ENCODE measurements around the gene ERGIC3.

ERGIC3 gene

DNA sequence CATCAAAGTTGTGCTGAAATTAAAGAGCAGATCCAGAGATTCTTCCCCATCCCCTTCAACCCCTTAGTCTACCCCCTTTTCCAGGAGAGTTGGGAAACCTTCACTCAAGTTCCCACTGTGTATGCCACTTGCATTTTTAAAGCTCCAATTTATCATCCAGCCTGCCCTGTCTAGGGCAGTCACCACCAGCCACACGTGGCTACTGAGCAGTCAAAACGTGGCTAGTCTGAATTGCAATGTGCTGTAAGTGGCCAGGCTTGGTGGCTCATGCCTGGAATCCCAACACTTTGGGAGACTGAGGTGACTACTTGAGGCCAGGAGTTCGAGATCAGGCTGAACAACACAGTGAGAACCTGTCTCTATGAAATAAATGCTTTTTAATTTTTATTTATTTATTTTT is 34.9 kb downstream of the ERGIC3 start:
- Histone ChIP-seq H3K27me3 (no peaks in the 10 kb centered on the region), H3K4me3 (no peak overlapping the region), H3K9me3 (peaks cover 23% of the 10 kb centered on the region), H3K4me2 (no peak overlapping the region), H3K9ac (no peak overlapping the region), H4K20me1 (no peaks in the 10 kb centered on the region), H3K4me1 (no peaks in the 10 kb centered on the region), H3K27ac (no peak overlapping the region), H3K36me3 (0 out of 2 replicates have a peak, but pooled peaks cover 4% of the 10 kb centered on the region)
- no peak for TF ChIP-seq Cebpa-rat (IDR thresholded peaks at IDR 0.05)

GRCh38 chr20:35578469-35578868 is 36.6 kb downstream of the ERGIC3 start:
- Histone ChIP-seq H3K9ac (no peak overlapping the region), H3K27me3 (no peaks in the 10 kb centered on the region), H3K27ac (no peak overlapping the region), H3K4me2 (no peak overlapping the region), H3K4me1 (no peaks in the 10 kb centered on the region), H4K20me1 (no peaks in the 10 kb centered on the region), H3K36me3 (peaks cover 4% of the 10 kb centered on the region; the same call in 1 of the 2 replicates), H3K9me3 (peaks cover 17% of the 10 kb centered on the region), H3K4me3 (no peak overlapping the region)
- no peak for TF ChIP-seq Cebpa-rat (IDR thresholded peaks at IDR 0.05)

DNA sequence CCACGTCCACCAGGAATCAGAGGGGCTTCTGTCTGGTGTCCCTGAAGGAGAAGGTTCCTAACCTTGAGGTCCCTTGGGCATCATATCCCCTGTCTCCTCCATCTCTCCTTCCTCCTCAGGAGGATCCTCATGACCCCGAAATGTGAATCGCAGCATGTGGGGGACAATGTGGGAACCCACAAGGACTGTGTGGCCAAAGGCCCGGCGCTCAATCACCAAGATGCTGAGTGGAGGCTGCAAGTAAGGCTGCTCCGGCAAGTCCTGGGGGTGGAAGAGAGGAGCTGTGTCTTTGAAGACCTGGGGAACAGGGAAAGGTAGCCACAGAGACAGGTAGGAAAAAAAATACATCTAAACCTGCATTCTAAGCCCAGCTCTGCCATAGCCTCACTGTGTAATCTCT is 37.3 kb downstream of the ERGIC3 start:
- no peak overlapping the region for H3K4me3 ChIP-seq
- peaks cover 14% of the 10 kb centered on the region for H3K9me3 ChIP-seq
- H3K27ac ChIP-seq = no peak overlapping the region
- H3K27me3 ChIP-seq = no peaks in the 10 kb centered on the region
- no peak overlapping the region for H3K4me2 ChIP-seq
- no peak for TF ChIP-seq Cebpa-rat (IDR thresholded peaks at IDR 0.05)
- peaks cover 4% of the 10 kb centered on the region; the same call in 1 of the 2 replicates for H3K36me3 ChIP-seq
- no peak overlapping the region for H3K9ac ChIP-seq
- no peaks in the 10 kb centered on the region for H4K20me1 ChIP-seq
- H3K4me1 ChIP-seq = no peaks in the 10 kb centered on the region

DNA sequence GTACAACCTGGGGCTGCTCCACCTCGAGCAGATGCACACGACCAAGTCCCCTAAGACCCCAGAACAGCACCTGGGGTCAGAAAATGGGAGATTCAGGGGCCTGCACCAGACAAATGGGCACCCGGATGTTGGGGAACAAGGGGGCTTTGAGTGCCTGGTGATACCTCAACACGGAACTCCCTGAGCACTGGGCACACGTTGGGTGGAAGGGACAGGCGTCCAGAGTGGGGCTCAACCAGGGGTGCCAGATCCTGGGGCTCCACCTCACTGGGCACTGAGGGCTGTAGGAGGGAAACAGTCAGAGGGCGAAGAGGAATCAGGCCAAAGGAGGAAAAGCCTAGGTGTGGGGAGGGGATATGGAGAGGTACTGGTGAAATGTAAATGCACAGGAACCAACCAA is 40.3 kb downstream of the ERGIC3 start:
- H3K4me2 ChIP-seq = no peak overlapping the region
- no peaks in the 10 kb centered on the region for H4K20me1 ChIP-seq
- H3K4me3 ChIP-seq = no peak overlapping the region
- no peaks in the 10 kb centered on the region for H3K27me3 ChIP-seq
- no peak overlapping the region for H3K9ac ChIP-seq
- H3K4me1 ChIP-seq = no peaks in the 10 kb centered on the region
- H3K9me3 ChIP-seq = peaks cover 14% of the 10 kb centered on the region
- H3K36me3 ChIP-seq = peaks cover 4% of the 10 kb centered on the region; the same call in 1 of the 2 replicates
- TF ChIP-seq Cebpa-rat (IDR thresholded peaks at IDR 0.05) = no peak
- H3K27ac ChIP-seq = no peak overlapping the region

DNA sequence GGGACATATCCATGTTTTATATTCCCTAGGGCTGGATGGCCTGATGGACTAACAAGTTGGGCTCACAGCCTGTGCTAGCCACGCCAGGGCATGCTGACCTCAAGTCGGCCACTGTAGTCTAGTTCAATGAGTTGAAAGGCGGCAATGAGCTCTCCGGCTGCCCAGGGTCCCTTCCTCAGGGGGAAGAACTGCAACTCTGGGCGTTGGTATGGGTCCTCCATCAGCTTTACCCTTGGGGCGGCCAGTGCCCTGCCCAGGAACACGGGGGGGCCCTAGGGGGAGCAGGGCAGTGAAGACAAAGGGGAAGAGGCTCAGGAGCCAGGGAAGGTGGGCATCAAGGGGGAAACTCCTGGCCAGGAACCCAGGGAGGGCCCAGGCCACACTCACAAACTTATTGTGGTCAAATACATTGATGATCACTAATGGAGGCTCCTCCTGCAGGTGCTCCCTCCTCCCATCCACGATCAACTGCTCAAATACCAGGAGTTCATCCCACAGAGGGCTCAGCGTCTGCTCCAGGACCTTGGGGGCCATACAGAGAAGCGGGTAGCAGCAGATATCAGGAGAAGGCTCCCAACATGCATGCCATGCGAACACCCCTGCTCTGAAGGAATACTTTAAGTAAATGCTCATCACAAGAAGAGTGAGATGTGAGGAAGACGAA is 41.0 kb downstream of the ERGIC3 start:
- Histone ChIP-seq H3K9me3 (peaks cover 14% of the 10 kb centered on the region), H4K20me1 (no peaks in the 10 kb centered on the region), H3K4me1 (no peaks in the 10 kb centered on the region), H3K4me3 (no peak overlapping the region), H3K27ac (no peak overlapping the region), H3K36me3 (peaks cover 4% of the 10 kb centered on the region; the same call in 1 of the 2 replicates), H3K9ac (no peak overlapping the region), H3K4me2 (no peak overlapping the region), H3K27me3 (no peaks in the 10 kb centered on the region)
- TF ChIP-seq Cebpa-rat (IDR thresholded peaks at IDR 0.05) = no peak

DNA sequence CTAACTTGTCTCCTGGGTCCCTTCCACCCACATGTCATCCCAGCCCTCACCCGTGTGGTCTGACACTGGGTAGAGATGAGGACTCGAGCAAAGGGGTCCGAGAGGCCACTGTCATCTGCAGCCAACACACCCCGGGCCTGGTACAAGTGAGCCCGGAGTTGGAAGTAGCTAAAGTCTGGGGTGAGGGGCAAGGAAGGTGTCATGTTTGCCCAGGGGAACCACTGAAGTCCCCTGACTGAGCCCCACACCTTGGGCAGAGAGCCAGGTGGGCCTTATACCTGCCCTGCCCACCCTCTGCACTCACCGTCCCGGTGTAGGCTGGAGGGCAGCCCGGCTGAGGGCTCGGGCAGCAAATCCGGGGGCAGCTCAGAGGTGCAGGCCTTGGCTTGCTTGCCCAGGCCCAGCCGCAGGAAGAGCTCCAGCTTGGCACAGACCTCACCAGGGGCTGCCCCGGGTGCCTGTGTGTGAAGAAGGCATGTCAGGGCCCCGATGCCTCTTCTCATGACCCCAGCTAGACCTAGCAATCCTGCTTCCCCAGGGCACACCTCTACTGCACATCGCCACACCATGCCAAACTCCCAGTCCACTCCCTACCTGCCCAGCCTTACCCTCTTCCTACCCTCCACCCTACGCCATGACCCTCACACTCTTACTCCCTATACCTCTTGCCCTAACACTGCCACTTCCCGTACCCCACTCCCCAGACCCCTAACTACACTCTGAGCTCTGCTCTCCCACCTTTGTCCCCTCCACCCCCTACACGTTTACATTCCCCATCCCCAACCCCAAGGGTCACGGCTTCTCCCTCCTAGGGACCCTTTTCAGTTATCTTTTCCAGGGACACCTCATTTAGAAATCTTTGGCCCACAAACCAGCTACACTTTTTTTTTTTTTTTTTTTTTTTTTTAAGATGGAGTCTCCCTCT is 42.0 kb downstream of the ERGIC3 start:
- TF ChIP-seq Cebpa-rat (IDR thresholded peaks at IDR 0.05) = no peak
- no peaks in the 10 kb centered on the region for H3K27me3 ChIP-seq
- no peak overlapping the region for H3K4me2 ChIP-seq
- H3K36me3 ChIP-seq = peaks cover 4% of the 10 kb centered on the region; the same call in 1 of the 2 replicates
- no peak overlapping the region for H3K27ac ChIP-seq
- no peak overlapping the region for H3K9ac ChIP-seq
- no peak overlapping the region for H3K4me3 ChIP-seq
- peaks cover 14% of the 10 kb centered on the region for H3K9me3 ChIP-seq
- no peaks in the 10 kb centered on the region for H3K4me1 ChIP-seq
- H4K20me1 ChIP-seq = no peaks in the 10 kb centered on the region

GRCh38 chr20:35586751-35587425 is 45.0 kb downstream of the ERGIC3 start:
- H4K20me1 ChIP-seq = no peaks in the 10 kb centered on the region
- H3K9me3 ChIP-seq = peaks cover 6% of the 10 kb centered on the region; the same call in 1 of the 2 replicates
- H3K36me3 ChIP-seq = peaks cover 4% of the 10 kb centered on the region; the same call in 1 of the 2 replicates
- H3K27ac ChIP-seq = no peak overlapping the region
- no peak overlapping the region for H3K4me3 ChIP-seq
- H3K4me2 ChIP-seq = no peak overlapping the region
- H3K27me3 ChIP-seq = no peaks in the 10 kb centered on the region
- H3K9ac ChIP-seq = no peak overlapping the region
- TF ChIP-seq Cebpa-rat (IDR thresholded peaks at IDR 0.05) = no peak
- H3K4me1 ChIP-seq = peaks cover 2% of the 10 kb centered on the region

GRCh38 chr20:35587436-35587835 is 45.6 kb downstream of the ERGIC3 start:
- TF ChIP-seq Cebpa-rat (IDR thresholded peaks at IDR 0.05) = no peak
- no peaks in the 10 kb centered on the region for H3K27me3 ChIP-seq
- H3K4me2 ChIP-seq = no peak overlapping the region
- H3K36me3 ChIP-seq = peaks cover under 1% of the 10 kb centered on the region; the same call in 1 of the 2 replicates
- H3K9me3 ChIP-seq = 0 out of 2 replicates have a peak, but pooled peaks cover under 1% of the 10 kb centered on the region
- no peak overlapping the region for H3K9ac ChIP-seq
- no peak overlapping the region for H3K4me3 ChIP-seq
- no peaks in the 10 kb centered on the region for H4K20me1 ChIP-seq
- peaks cover 7% of the 10 kb centered on the region for H3K4me1 ChIP-seq
- H3K27ac ChIP-seq = no peak overlapping the region

GRCh38 chr20:35588397-35588796 is 46.5 kb downstream of the ERGIC3 start:
- H3K36me3 ChIP-seq = no peaks in the 10 kb centered on the region
- no peak overlapping the region for H3K4me2 ChIP-seq
- H3K27ac ChIP-seq = no peak overlapping the region
- no peaks in the 10 kb centered on the region for H4K20me1 ChIP-seq
- no peak overlapping the region for H3K9ac ChIP-seq
- H3K9me3 ChIP-seq = no peaks in the 10 kb centered on the region
- TF ChIP-seq Cebpa-rat (IDR thresholded peaks at IDR 0.05) = no peak
- H3K4me1 ChIP-seq = peaks cover 11% of the 10 kb centered on the region
- H3K27me3 ChIP-seq = no peaks in the 10 kb centered on the region
- H3K4me3 ChIP-seq = no peak overlapping the region

Data from BLaER1 (cell line).